Measurements from ENCODE around the gene ABCC2. TPM values are rescaled to one million over a fixed set of nuclear protein-coding genes. Genes with fewer than 3 reads are reported as not detected.

The ABCC2 gene
- total and polyA plus RNA-seq, 2 of the 4 experiments (the other 2 are of a cell fraction) = 0.21 to 0.36 TPM

- no peak overlapping the region for H2BK20ac ChIP-seq (ENCODE audit: low read depth, low read length)
- H3K9me3 ChIP-seq (ENCODE audit: control insufficient read depth, insufficient read depth, low read length) = no peaks in the 10 kb centered on the region
- H2AK9ac ChIP-seq (replicated peaks; ENCODE audit: low read depth, low read length, poor library complexity) = no peak overlapping the region
- H2AFZ ChIP-seq (replicated peaks; ENCODE audit: low read length, poor library complexity) = no peak overlapping the region
- H3K4me1 ChIP-seq (ENCODE audit: control insufficient read depth, insufficient read depth, low read length) = peaks cover 2% of the 10 kb centered on the region; the same call in 1 of the 2 replicates
- no peaks in the 10 kb centered on the region for H3K27me3 ChIP-seq (ENCODE audit: control insufficient read depth, insufficient read depth, low read length)
- in situ Hi-C loops (cut with MboI; ENCODE audit: low sequenced_read_pairs) = no loop called here
- H3K9me1 ChIP-seq (ENCODE audit: insufficient read depth, low read length) = no peaks in the 10 kb centered on the region
- H4K8ac ChIP-seq (ENCODE audit: low read depth in 2 of 2, low read length in 2 of 2) = no peak overlapping the region
- no peak overlapping the region for H2BK120ac ChIP-seq (ENCODE audit: low read depth, low read length)
- no peak overlapping the region for H3K4ac ChIP-seq (ENCODE audit: low read depth, low read length)
- DNase-seq = peak; percentile 21
- H3K4me2 ChIP-seq (ENCODE audit: low read depth, low read length) = peak overlapping the region; percentile 11; the same call in 1 of the 2 replicates
- no peaks in the 10 kb centered on the region for H4K20me1 ChIP-seq (ENCODE audit: insufficient read depth, low read length)
- no peak overlapping the region for H2BK15ac ChIP-seq (ENCODE audit: low read depth, low read length)
- H2BK5ac ChIP-seq (ENCODE audit: low read depth, low read length, poor library complexity, severe bottlenecking) = peak overlapping the region; percentile 39
- peaks cover 17% of the 10 kb centered on the region for H3K36me3 ChIP-seq (ENCODE audit: control insufficient read depth, insufficient read depth, low read length)
- H3K79me1 ChIP-seq (ENCODE audit: low read depth in 1 of 2, low read length in 2 of 2) = no peaks in the 10 kb centered on the region; a peak in 2 of 4 replicates
- ATAC-seq (ENCODE audit: low read depth) = peak; percentile 49
- no peak overlapping the region for H4K91ac ChIP-seq (ENCODE audit: insufficient read depth, low read depth, low read length)
- no peak overlapping the region for H3K56ac ChIP-seq (ENCODE audit: extremely low read depth, insufficient read depth, low read length)
- BruUV-seq (replicated peaks) = no TSS peak
- ChIA-PET CTCF (no interaction called here), POLR2A (ENCODE audit: unreplicated experiment) (no interaction called here)
- no peak overlapping the region for H3K4me3 ChIP-seq (ENCODE audit: insufficient read depth, low read depth, low read length)
- no peak overlapping the region for H3K23ac ChIP-seq (ENCODE audit: low read depth, low read length)
- dilution Hi-C loops (cut with HindIII; ENCODE audit: low sequenced_read_pairs, unreplicated experiment) = no loop called here
- H3K18ac ChIP-seq (ENCODE audit: low read depth, low read length) = peak overlapping the region; percentile 52; the same call in 1 of the 2 replicates
- intact Hi-C loops (cut with micrococcal nuclease) = no loop called here
- H4K5ac ChIP-seq (ENCODE audit: low read depth, low read length) = no peak overlapping the region
- no peak overlapping the region for H3K9ac ChIP-seq (ENCODE audit: low read depth, low read length)
- H3K14ac ChIP-seq (replicated peaks; ENCODE audit: low read depth, low read length) = no peak overlapping the region
- no peak overlapping the region for H2AK5ac ChIP-seq (ENCODE audit: low read depth, low read length)
- no CpG with 5 or more reads among the region's 2 CpGs for WGBS, 2 experiments (ENCODE audit: extremely low coverage in 2 of 2, insufficient read length in 1 of 2)
- no peak overlapping the region for H3K27ac ChIP-seq (ENCODE audit: insufficient read depth, low read length)
- TF ChIP-seq MXI1 (IDR thresholded peaks at IDR 0.05; ENCODE audit: borderline replicate concordance, low read depth, low read length) = no peak
- TF ChIP-seq BHLHE40 (IDR thresholded peaks at IDR 0.05; ENCODE audit: low read depth, low read length) = no peak
- no peak for TF ChIP-seq SMC3 (IDR thresholded peaks at IDR 0.05; ENCODE audit: low read depth, low read length)
- no peak for TF ChIP-seq RCOR1 (IDR thresholded peaks at IDR 0.05; ENCODE audit: insufficient replicate concordance, low read length)
- no peak for TF ChIP-seq MAZ (IDR thresholded peaks at IDR 0.05; ENCODE audit: borderline replicate concordance, low read depth, low read length)
- 0 out of 2 replicates have a peak, but pooled peaks have one; percentile 7 for TF ChIP-seq MAFK (IDR thresholded peaks at IDR 0.05; ENCODE audit: low read depth, low read length)
- no peak for TF ChIP-seq CTCF (conservative IDR thresholded peaks at IDR 0.05; ENCODE audit: low read depth, low read length)
- no peak for TF ChIP-seq FOS (IDR thresholded peaks at IDR 0.05; ENCODE audit: low read depth, low read length)
These were observed 33.5 kb upstream of the ABCC2 start for GRCh38 chr10:99748823-99749451.

Data from IMR-90 (cell line).